Measurements from ENCODE around the gene TOMM40.

GRCh38 chr19:44894946-44895345 is 3.9 kb downstream of the TOMM40 start:
- TF ChIP-seq CTCF (conservative IDR thresholded peaks at IDR 0.05; ENCODE audit: low read length) (no peak), EZH2phosphoT487 (IDR thresholded peaks at IDR 0.05; ENCODE audit: borderline replicate concordance) (no peak)

Measured in Loucy (cell line).